ENCODE measurements around the gene OR10A3.

The OR10A3 gene

GRCh38 chr11:7936615-7937014, 4.9 kb downstream of the OR10A3 start:
- DNase-seq (ENCODE audit: low read depth), result no peak

DNA sequence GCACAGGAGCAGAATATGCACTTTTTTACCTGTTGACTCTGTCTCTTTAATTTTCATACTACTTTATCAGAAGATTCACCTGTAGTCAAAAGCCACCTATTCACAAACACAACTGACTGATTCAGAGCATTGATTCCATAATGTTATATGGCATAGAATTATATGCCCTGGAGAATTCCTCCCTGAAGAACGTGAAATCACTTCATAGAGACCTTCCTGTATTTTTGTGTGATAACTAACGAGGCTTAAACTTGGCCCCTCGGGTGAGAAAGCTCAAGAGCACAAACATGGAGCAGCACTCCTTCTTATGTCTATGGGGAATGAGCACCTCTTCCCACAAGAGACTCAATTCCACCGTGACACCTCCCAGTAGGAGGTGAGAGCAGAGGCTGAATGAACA, 10.3 kb downstream of the OR10A3 start, which contains the start of gene OR10A6:
Gene OR10A6 (minus strand): TSS at position 101 of the 400 bp plus-strand sequence. CDS start 2,606 bp downstream, outside the sequence.
- no peak for DNase-seq (ENCODE audit: low read depth)

- DNase-seq (ENCODE audit: low read depth), result no peak
Measured at GRCh38 chr11:7927635-7928034, 13.9 kb downstream of the OR10A3 start.

DNA sequence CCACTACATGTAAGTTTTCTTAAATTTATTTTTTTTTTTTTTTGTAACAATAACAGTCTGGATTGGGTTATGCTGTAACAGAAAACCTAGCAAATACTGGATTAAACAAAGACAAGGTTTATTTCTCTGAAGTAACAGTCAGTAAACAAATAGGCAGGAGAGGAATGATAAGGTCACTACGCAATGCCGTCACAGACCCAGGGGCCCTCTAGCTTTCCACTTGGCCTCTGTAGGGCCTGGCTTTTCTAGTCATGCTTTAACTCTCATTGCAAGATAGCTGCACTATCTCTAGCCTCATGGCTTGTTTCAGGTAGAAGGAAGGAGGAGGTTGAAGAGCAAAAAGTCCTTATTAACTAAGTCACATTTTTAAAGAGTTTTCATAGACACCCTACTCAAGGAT, 17.0 kb downstream of the OR10A3 start:
- DNase-seq (ENCODE audit: low read depth), result no peak

DNA sequence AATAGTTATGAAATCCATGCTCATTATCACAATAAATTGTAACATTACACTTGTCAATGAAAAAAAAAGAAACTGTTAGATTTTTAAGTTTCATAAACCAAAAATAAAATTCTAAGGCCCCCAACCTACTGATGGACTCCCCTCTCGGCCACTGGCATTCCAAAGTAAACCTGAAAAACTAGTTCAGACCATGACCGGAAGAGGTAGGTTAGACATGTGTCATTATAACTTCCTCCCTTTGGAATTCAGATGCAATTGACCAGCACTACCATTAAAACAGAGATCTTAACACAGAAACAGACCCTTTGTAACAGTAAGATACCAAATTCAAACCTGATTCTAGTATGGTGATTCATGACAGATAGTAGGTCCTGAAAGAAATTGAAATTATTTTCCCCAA, 23.4 kb downstream of the OR10A3 start:
- DNase-seq (ENCODE audit: low read depth), result no peak

GRCh38 chr11:7911011-7911410, 30.5 kb downstream of the OR10A3 start:
- DNase-seq (ENCODE audit: low read depth), result no peak

DNA sequence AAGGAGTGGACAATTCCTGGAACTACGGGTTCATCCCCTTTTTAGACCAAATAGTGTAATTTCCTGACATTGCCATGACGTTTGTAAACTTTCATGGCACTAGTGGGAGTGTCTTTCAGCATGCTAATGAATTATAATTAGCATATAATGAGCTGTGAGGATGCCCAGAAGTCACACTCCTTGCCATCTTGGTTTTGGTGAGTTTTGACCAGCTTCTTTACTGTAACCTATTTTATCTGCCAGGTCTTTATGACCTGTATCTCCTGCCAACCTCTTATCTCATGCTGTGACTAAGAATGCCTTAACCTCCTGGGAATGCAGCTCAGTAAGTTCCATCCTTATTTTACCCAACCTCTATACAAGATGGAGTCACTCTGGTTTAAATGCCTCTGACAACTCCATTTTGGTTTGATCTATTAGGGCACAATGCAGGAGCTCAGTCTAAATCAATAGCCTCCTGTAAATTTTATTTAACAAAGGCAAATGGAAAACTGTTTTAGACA, 31.2 kb downstream of the OR10A3 start:
- DNase-seq (ENCODE audit: low read depth), result no peak

DNA sequence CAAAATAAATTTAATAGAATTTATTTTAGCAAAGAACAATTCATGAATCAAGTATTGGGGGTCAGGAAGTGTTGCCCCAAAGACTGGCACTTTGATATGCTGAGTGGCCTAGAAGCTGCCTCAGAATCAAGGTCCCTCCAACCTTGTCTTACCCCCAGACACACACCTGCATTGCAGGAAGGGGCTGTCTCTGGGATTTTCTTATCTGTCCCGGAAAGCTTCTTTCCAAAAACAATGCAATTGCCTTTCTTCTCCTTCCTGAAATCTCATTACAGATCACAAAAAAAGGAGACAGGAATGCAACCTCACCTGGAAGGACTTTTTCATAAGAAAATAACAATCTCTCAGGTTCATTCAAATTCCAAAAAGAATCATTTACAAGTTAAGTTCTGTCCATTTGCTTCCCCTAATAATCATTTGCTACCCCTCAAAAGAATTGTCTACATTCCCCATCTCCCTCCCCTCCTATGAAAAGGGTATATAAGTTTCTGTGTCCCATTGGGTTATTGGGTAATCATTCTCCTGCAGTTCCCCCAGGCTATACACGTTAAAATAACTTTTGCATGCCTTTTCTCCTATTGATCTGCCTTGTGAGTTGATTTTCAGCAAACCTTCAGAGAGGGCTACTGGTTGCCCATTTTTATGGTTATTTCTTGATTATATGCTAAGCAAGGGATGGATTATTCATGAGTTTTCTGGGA, 31.8 kb downstream of the OR10A3 start:
- DNase-seq (ENCODE audit: low read depth), result no peak

- DNase-seq (ENCODE audit: low read depth), result no peak
Measured at GRCh38 chr11:7907121-7907520, 34.4 kb downstream of the OR10A3 start.

DNA sequence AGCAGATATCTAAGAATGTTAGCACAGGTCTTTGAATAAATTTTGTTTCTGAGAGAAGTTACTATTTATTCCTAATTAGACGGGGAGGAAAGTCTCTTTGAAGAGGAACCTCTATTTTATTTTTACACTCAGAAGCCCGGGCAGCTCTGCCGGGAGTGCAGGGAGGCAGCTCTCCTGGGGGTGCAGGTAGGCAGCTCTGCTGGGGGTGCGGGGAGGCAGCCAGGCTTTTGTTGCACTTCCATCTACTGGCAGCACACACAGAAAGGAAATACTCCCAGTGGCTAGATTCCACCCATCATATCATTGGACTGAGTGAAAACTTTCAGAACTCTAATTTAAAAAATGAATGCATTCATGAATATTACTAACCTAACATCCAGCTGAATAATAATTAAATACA, 35.0 kb downstream of the OR10A3 start:
- DNase-seq (ENCODE audit: low read depth), result no peak

- no peak for DNase-seq (ENCODE audit: low read depth)
Measured at GRCh38 chr11:7905961-7906429, 35.5 kb downstream of the OR10A3 start.

- DNase-seq (ENCODE audit: low read depth), result no peak
Measured at GRCh38 chr11:7905549-7905948, 36.0 kb downstream of the OR10A3 start.

- no peak for DNase-seq (ENCODE audit: low read depth)
Measured at GRCh38 chr11:7904917-7905316, 36.6 kb downstream of the OR10A3 start.

GRCh38 chr11:7903940-7904339, 37.6 kb downstream of the OR10A3 start:
- no peak for DNase-seq (ENCODE audit: low read depth)

GRCh38 chr11:7901319-7901854, 40.1 kb downstream of the OR10A3 start:
- DNase-seq (ENCODE audit: low read depth), result no peak

DNA sequence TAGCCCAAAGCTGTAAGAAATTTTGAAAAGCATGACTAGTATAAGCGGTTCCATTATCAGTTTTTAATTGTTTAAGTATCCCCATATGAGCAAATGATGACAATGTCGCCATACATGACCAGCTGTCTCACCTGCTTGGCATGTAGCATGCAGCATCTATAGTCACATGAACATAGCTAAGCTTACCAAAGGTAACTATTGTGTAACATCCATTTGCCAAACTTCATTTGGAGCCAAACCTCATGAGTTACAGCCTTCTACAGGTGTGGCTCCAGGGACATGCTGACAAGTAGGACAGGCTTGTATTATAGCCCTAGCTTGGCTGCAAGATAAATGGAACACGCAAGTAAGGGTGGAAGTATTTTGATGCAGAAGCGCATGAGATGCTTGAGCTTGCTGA, 40.8 kb downstream of the OR10A3 start:
- DNase-seq (ENCODE audit: low read depth), result no peak

DNA sequence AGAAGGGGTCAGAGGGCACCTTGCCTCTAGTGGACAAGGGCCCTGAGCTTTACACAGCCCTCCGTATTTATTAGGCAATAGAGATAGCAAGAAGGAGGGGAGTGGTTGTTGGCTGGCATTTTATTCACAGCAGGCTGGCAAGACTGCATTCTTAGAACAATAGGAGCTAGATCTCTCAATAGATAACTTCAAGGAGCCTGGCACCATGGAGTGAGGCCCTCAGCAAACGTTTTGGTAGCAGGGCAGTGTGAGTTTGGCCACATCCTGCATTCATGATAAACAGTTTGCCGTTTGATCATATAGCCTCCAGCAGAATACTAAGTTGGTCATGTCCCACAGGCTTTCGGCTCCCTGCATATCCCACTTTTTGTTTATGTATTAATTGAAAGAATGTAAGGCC, 42.1 kb downstream of the OR10A3 start:
- no peak for DNase-seq (ENCODE audit: low read depth)

DNA sequence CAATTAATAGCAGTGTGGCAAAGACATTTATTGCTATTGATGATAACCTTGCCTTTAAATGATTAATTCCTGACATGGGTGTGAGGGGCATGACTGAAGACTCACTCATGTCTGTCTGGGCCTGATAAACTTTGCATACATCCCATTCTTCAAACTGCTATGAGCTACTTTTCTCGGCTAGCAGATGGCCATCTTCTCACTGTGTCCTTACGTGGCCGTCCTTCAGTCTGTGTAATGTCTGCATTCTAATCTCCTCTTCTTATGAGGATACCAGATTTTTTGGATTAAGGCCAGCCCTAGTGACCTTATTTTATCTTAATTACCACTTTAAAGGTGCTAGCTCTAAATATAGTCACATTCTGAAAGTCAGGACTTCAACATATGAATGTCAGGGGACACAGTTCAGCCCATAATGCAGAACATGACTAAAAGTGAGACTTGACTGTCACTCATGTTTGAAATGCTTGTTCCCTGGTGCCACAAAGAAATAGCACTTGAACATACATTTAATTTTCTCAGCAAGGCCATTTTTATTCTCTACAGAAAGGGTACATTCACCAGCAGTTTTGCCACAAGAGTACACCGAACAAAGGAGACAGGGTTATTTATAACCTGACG, 42.7 kb downstream of the OR10A3 start:
- no peak for DNase-seq (ENCODE audit: low read depth)

DNA sequence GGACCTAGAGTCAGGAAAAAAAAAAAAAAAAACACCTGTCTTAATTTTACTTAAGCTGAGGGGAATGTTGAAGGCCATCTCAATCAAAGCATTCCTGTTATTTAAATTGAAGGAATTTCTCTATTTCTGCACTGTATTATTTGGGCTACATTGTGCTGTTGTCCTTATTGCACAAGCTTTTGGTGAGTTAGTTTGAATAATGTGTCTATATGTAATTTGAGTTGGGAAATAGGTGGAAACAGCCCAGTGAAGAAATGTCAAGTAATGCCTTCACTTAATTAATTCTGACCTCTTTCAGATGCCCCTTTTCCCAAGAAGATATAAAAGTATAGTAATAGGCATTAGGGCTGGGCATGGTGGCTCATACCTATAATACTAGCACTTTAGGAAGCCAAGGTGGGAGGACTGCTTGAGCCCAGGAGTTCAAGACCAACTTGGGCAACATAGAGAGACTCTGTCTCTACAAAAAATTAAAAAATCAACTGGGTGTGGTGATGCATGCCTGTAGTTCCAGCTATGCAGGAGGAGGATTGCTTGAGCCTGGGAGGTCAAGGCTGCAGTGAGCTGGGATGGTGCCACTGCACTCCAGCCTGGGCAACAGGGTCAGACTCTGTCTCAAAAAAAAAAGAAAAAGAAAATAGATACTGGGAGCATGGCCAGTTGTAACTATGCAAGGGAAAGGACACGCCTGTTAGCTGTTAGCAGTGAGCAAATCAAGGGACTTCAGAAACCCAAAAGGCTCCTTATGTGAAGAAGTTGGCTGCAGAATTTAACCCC, 45.3 kb downstream of the OR10A3 start:
- DNase-seq (ENCODE audit: low read depth), result no peak

GRCh38 chr11:7894251-7894650, 47.3 kb downstream of the OR10A3 start:
- DNase-seq (ENCODE audit: low read depth), result no peak

DNA sequence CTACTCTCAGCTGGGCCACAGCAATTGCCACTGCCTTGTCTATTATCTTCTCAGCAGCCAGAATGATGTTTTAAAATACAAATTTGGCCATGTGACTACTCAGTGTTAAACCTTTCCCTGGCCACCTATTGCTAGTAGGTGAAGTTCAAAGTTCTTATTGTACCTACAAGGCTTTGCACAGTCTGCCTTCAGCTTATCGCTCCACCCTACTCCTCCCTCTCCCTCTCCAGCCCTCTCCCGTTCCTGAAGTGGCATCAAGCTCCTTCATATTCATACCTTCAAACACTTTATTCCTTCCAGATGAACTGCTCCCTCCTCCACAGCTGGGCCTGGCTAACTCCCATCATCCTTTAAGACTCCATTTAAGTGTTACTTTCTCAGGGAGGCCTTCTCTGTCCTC, 47.7 kb downstream of the OR10A3 start:
- DNase-seq (ENCODE audit: low read depth), result no peak

- no peak for DNase-seq (ENCODE audit: low read depth)
Measured at GRCh38 chr11:7892840-7893254, 48.7 kb downstream of the OR10A3 start.

Data from stimulated activated CD8-positive, alpha-beta memory T cell treated with anti-CD3 and anti-CD28 coated beads, Interleukin-7, amount 100 ng/mL, for 24 hours (primary cell).